Vagina (tissue), 2 donors: ENCODE measurements around the gene KRTAP10-3. TPM values are rescaled to one million over a fixed set of nuclear protein-coding genes. Genes with fewer than 3 reads are reported as not detected.

Source experiments
- DNase-seq, 2 donors: peaks; one replicate each; pipeline ENCODE4 v3.0.0-alpha.2; 2017; ENCODE audit errors: extremely low spot score in 2 of 2
- H3K27ac ChIP-seq: fragments of 200-600 bp; sonication (generic); one replicate; pipeline ENCODE4 v1.5.1; 2019
- H3K27me3 ChIP-seq: fragments of 200-600 bp; sonication (generic); one replicate; pipeline ENCODE4 v1.5.1; 2019
- H3K36me3 ChIP-seq, 2 donors: fragments of 200-600 bp; sonication (generic); one replicate each; pipeline ENCODE4 v1.5.1; 2017 to 2019
- H3K4me1 ChIP-seq: fragments of 200-600 bp; sonication (generic); one replicate; pipeline ENCODE4 v1.5.1; 2019
- H3K4me3 ChIP-seq, 2 donors: fragments of 200-600 bp; sonication (generic); 1 replicate in 1 of 2; 2 replicates in 1 of 2; pipeline ENCODE4 v1.5.1; 2016 to 2019
- H3K9me3 ChIP-seq: fragments of 200-600 bp; sonication (generic); one replicate; pipeline ENCODE4 v1.5.1; 2019
- POLR2A ChIP-seq, 2 donors: fragments of 450-650 bp; IDR thresholded peaks; one replicate each; pipeline ENCODE4 v1.6.1; 2017; ENCODE audit warnings: antibody characterized with exemption in 2 of 2, mild to moderate bottlenecking in 2 of 2, moderate library complexity in 2 of 2
- POLR2AphosphoS5 ChIP-seq, 2 donors: sonication (generic); formaldehyde crosslinking; IDR thresholded peaks; one replicate each; pipeline ENCODE4 v1.9.0; 2017; ENCODE audit warnings: antibody characterized with exemption in 2 of 2, mild to moderate bottlenecking in 2 of 2, low read depth in 1 of 2; ENCODE audit not compliant: insufficient read depth in 1 of 2
- intact Hi-C: fragments of 100-400 bp; cut with DNase I; formaldehyde crosslinking; loops from one replicate; pipeline ENCODE4 v1.15.1; 2023
- total RNA-seq: library from RNA; depleted of rRNA; stranded (reverse); fragments of >200 nt; gene quantifications from one replicate; pipeline ENCODE4 v1.2.3, GENCODE V29; 2016
- TF ChIP-seq, protein P1 (sequence below), 3 experiments: fragments of 450-650 bp in 2 of 3; fragments of 200-600 bp in 1 of 3; sonication (generic) in 1 of 3; IDR thresholded peaks; one replicate each; pipeline ENCODE4 v1.5.1; 2017 to 2019; ENCODE audit warnings: antibody characterized with exemption in 3 of 3, mild to moderate bottlenecking in 2 of 3, moderate library complexity in 2 of 3

The KRTAP10-3 gene
- total RNA-seq, 1 donor from 2014 or later = not detected

DNA sequence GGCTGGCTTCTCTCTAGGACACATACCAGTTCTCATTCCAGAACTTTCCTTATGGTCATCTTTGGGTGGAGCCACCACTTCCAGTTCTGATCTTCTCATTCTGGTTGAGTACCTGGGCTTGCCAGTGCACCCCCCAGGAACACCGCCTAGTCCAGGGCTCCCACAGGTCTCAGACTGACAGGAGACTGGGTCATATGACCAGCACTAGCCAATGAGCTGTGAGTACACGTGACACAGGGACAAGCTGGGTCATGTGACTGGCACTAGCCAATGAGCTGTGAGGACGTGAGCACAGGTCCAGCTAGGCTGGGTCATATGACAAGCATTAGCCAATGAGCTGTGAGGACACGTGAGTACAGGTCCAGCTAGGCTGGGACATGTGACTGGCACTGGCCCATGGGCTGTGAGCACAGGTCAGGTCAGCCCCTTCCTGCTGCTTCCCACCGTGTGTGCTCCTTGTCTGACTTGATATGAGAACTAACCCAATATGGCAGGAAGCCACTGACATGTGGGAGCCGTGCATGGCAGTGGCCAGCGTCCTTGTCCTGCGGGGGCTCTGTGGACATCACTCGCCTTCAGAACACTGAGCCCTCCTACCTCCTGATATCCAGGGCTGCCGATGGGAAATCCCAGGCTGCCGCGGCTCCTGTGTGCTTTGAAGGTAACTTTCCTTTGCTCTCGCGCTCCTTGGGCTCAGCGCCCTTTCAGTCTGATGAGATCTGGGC, 41.3 kb downstream of the KRTAP10-3 start:
- TF ChIP-seq POLR2A (IDR thresholded peaks at IDR 0.05) (no peak), POLR2AphosphoS5 (IDR thresholded peaks at IDR 0.05; ENCODE audit: insufficient read depth in 1 of 2, low read depth in 1 of 2) (no peak)
- TF ChIP-seq, protein P1, sequence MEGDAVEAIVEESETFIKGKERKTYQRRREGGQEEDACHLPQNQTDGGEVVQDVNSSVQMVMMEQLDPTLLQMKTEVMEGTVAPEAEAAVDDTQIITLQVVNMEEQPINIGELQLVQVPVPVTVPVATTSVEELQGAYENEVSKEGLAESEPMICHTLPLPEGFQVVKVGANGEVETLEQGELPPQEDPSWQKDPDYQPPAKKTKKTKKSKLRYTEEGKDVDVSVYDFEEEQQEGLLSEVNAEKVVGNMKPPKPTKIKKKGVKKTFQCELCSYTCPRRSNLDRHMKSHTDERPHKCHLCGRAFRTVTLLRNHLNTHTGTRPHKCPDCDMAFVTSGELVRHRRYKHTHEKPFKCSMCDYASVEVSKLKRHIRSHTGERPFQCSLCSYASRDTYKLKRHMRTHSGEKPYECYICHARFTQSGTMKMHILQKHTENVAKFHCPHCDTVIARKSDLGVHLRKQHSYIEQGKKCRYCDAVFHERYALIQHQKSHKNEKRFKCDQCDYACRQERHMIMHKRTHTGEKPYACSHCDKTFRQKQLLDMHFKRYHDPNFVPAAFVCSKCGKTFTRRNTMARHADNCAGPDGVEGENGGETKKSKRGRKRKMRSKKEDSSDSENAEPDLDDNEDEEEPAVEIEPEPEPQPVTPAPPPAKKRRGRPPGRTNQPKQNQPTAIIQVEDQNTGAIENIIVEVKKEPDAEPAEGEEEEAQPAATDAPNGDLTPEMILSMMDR (IDR thresholded peaks at IDR 0.05) = no peak
- no peaks in the 10 kb centered on the region for H3K4me1 ChIP-seq
- H3K4me3 ChIP-seq = no peak overlapping the region
- no peaks in the 10 kb centered on the region for H3K27me3 ChIP-seq
- no peak overlapping the region for H3K27ac ChIP-seq
- intact Hi-C loops = no loop called here
- no peaks in the 10 kb centered on the region for H3K9me3 ChIP-seq
- no peak for DNase-seq
- no peaks in the 10 kb centered on the region for H3K36me3 ChIP-seq

GRCh38 chr21:44516828-44517174, 41.8 kb downstream of the KRTAP10-3 start:
- TF ChIP-seq POLR2AphosphoS5 (IDR thresholded peaks at IDR 0.05; ENCODE audit: insufficient read depth in 1 of 2, low read depth in 1 of 2) (no peak), POLR2A (IDR thresholded peaks at IDR 0.05) (no peak)
- TF ChIP-seq, protein P1 (IDR thresholded peaks at IDR 0.05) = no peak
- intact Hi-C loops = no loop called here
- Histone ChIP-seq H3K27me3 (no peaks in the 10 kb centered on the region), H3K4me1 (no peaks in the 10 kb centered on the region), H3K4me3 (no peak overlapping the region), H3K9me3 (no peaks in the 10 kb centered on the region), H3K36me3 (no peaks in the 10 kb centered on the region), H3K27ac (no peak overlapping the region)
- DNase-seq = no peak

DNA sequence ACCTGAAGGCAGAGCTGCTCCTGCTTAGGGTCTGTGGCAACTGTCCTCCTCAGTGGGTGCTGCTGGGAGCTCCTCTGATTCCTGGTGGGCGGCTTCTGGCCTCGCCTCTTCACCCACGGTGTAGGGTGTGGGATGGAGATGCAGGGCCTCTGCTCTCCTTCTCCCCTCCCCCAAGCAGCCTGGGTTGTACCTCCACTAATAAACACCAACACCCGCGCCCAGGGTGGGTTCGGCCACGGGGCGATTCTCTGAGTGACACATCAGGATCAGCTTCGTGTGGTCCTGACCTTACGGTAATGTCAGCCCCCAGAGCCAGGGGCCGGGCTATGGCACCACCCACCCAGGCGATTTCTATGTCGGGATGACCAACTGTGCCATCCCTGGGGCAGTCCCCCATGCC, 42.3 kb downstream of the KRTAP10-3 start:
- DNase-seq = no peak
- Histone ChIP-seq H3K36me3 (no peaks in the 10 kb centered on the region), H3K4me3 (no peak overlapping the region), H3K27ac (no peak overlapping the region), H3K27me3 (no peaks in the 10 kb centered on the region), H3K4me1 (no peaks in the 10 kb centered on the region), H3K9me3 (no peaks in the 10 kb centered on the region)
- intact Hi-C loops = no loop called here
- TF ChIP-seq, protein P1 (IDR thresholded peaks at IDR 0.05) = no peak
- TF ChIP-seq POLR2AphosphoS5 (IDR thresholded peaks at IDR 0.05; ENCODE audit: insufficient read depth in 1 of 2, low read depth in 1 of 2) (no peak), POLR2A (IDR thresholded peaks at IDR 0.05) (no peak)

- Histone ChIP-seq H3K9me3 (no peaks in the 10 kb centered on the region), H3K4me3 (no peak overlapping the region), H3K4me1 (peaks cover 3% of the 10 kb centered on the region), H3K27ac (no peak overlapping the region), H3K36me3 (no peaks in the 10 kb centered on the region), H3K27me3 (no peaks in the 10 kb centered on the region)
- no peak for DNase-seq
- TF ChIP-seq POLR2A (IDR thresholded peaks at IDR 0.05) (no peak), POLR2AphosphoS5 (IDR thresholded peaks at IDR 0.05; ENCODE audit: insufficient read depth in 1 of 2, low read depth in 1 of 2) (no peak)
- TF ChIP-seq, protein P1 (IDR thresholded peaks at IDR 0.05) = no peak
- intact Hi-C loops = no loop called here
Observed at GRCh38 chr21:44515359-44516165, 43.0 kb downstream of the KRTAP10-3 start.
